ENCODE measurements around the gene LRP3.
A peak's percentile ranks its signal among the peaks of the same experiment; 100 is the strongest.

Gene LRP3

DNA sequence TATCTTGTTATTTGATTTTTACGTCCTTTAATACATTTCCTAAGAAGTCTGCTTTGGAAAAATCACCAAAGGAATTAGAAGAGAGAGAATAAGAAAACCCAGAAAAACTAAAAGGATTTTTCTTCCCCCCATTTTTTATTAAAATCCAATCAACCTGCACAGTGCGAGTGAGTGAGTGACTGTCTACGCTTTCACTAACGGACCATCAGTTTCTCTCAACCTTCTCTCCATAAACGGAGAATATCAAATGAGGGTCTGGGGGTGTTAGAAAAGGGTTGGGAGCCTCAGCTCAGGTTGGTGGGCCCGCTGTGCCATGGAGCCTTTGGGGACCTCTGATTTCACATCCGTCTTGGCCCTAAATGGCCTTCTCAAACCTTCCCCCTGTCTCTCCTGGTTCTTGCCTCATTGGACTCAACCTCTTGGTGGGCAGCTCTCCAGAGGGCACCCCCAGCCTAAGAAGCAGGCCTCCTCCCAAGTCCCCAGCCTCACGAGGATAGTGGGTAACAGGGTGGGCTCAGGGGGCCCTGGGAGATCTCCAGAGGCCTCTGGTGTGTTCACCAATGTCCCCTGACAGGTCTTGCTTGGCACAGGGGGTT lies 763 bp upstream of the LRP3 start:
- Mint-ChIP-seq H3K4me3 (peak overlapping the region; percentile 80 to 87 (median 86)), H3K4me1 (no peaks in the 10 kb centered on the region), H3K27ac (peak overlapping the region in 2 of 3 experiments; percentile 32 to 44), H3K9me3 (no peaks in the 10 kb centered on the region), H3K36me3 (ENCODE audit: low read depth) (no peaks in the 10 kb centered on the region), H3K27me3 (ENCODE audit: low read depth) (peaks cover 25% of the 10 kb centered on the region)
- TF ChIP-seq, protein P1, sequence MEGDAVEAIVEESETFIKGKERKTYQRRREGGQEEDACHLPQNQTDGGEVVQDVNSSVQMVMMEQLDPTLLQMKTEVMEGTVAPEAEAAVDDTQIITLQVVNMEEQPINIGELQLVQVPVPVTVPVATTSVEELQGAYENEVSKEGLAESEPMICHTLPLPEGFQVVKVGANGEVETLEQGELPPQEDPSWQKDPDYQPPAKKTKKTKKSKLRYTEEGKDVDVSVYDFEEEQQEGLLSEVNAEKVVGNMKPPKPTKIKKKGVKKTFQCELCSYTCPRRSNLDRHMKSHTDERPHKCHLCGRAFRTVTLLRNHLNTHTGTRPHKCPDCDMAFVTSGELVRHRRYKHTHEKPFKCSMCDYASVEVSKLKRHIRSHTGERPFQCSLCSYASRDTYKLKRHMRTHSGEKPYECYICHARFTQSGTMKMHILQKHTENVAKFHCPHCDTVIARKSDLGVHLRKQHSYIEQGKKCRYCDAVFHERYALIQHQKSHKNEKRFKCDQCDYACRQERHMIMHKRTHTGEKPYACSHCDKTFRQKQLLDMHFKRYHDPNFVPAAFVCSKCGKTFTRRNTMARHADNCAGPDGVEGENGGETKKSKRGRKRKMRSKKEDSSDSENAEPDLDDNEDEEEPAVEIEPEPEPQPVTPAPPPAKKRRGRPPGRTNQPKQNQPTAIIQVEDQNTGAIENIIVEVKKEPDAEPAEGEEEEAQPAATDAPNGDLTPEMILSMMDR (IDR thresholded peaks at IDR 0.05; ENCODE audit: unreplicated experiment in 3 of 3): no peak

DNA sequence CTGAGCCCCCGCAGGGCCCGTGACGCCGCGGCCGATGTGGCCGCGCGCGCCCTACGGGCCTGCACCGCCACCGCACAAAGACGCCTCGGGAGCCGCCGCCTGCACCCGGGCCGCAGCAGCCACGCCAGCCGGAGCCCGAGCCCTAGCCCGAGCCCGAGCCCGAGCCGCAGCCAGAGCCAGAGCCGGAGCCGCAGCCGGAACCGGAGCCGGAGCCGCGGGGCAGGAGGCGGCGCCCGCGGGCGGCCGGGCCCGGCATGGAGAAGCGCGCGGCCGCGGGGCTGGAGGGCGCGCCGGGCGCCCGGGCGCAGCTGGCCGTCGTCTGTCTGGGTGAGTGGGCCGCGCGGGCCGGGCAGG lies 379 bp downstream of the LRP3 start:
- H3K4me3 Mint-ChIP-seq: no peak overlapping the region
- H3K36me3 Mint-ChIP-seq (ENCODE audit: low read depth): no peaks in the 10 kb centered on the region

DNA sequence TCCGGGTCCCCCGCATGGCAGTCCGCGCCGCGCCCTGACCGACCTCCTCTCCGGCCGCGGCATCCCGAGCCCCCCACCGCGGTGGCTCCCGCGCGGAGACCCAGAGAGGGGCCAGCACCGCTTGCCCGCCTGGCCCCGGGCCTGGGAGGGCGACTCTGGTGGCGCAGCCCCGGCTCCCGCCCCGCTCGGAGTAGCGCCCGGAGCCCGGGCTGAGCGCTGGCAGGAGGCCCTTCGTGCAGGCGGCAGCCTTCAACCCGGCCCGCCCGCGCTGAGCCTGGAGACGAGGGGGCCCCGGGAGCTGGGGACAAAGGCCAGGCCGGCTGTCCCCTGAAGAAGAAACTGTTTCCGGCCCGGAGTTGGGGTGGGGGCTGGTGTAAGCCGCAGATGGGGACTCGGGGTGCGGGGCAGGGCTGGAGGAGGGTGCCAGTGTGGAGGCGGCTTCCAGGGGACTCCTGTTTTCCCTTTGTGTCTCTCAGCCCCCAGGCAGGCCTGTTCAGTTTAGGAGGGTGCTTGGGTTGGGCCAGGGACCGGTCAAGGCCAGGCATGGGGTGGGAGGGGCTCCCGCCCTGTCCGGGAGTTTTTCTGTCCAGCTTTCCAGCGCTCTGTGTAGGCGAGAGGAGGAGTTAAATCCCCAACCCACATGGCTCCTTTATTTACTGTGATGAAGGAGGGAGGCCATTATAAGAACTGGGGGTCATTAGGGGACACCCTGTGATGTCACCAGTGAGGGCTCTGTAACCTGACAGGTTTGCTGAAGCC lies 935 bp downstream of the LRP3 start:
- TF ChIP-seq, protein P1 (IDR thresholded peaks at IDR 0.05; ENCODE audit: unreplicated experiment in 3 of 3): no peak
- Mint-ChIP-seq H3K9me3 (no peaks in the 10 kb centered on the region), H3K27ac (no peak overlapping the region), H3K36me3 (ENCODE audit: low read depth) (no peaks in the 10 kb centered on the region), H3K4me1 (no peaks in the 10 kb centered on the region), H3K4me3 (peak overlapping the region; percentile 87 to 92 (median 91)), H3K27me3 (ENCODE audit: low read depth) (peaks cover 21% of the 10 kb centered on the region)

More for the DNA sequence above, 379 bp downstream of the LRP3 start:
- TF ChIP-seq, protein P1 (IDR thresholded peaks at IDR 0.05; ENCODE audit: unreplicated experiment in 3 of 3): no peak
- H3K4me1 Mint-ChIP-seq: no peaks in the 10 kb centered on the region
- no peaks in the 10 kb centered on the region for H3K9me3 Mint-ChIP-seq
- no peak overlapping the region for H3K27ac Mint-ChIP-seq
- peaks cover 21% of the 10 kb centered on the region for H3K27me3 Mint-ChIP-seq (ENCODE audit: low read depth)

- no peaks in the 10 kb centered on the region for H3K9me3 Mint-ChIP-seq
- peak overlapping the region; percentile 87 to 92 (median 91) for H3K4me3 Mint-ChIP-seq
- peaks cover 17% of the 10 kb centered on the region for H3K27me3 Mint-ChIP-seq (ENCODE audit: low read depth)
These were observed 1.7 kb downstream of the LRP3 start for GRCh38 chr19:33195645-33196347.

GRCh38 chr19:33196446-33197193 lies 2.5 kb downstream of the LRP3 start:
- Mint-ChIP-seq H3K9me3 (no peaks in the 10 kb centered on the region), H3K4me1 (no peaks in the 10 kb centered on the region), H3K36me3 (ENCODE audit: low read depth) (no peaks in the 10 kb centered on the region), H3K4me3 (peak overlapping the region; percentile 74 to 86 (median 74)), H3K27me3 (ENCODE audit: low read depth) (peaks cover 11% of the 10 kb centered on the region), H3K27ac (peak overlapping the region in 1 of 3 experiments; percentile 62)
- TF ChIP-seq, protein P1 (IDR thresholded peaks at IDR 0.05; ENCODE audit: unreplicated experiment in 3 of 3): no peak

More at GRCh38 chr19:33195645-33196347, 1.7 kb downstream of the LRP3 start:
- Mint-ChIP-seq H3K27ac (no peak overlapping the region), H3K4me1 (no peaks in the 10 kb centered on the region), H3K36me3 (ENCODE audit: low read depth) (no peaks in the 10 kb centered on the region)
- TF ChIP-seq, protein P1 (IDR thresholded peaks at IDR 0.05; ENCODE audit: unreplicated experiment in 3 of 3): no peak

All from nephron (organoid).